HL-60 (cell line): Measurements from ENCODE around the gene WRNIP1.

ENCODE experiments used
- DNase-seq, 2 experiments: peaks; one replicate each; pipeline ENCODE4 v3.0.0-alpha.2; 2010 to 2020; ENCODE audit warnings: low read depth in 1 of 2, low spot score in 1 of 2
- H3K27ac ChIP-seq: fragments of 250-450 bp; sonication (Bioruptor Pico); replicated peaks from 2 replicates; pipeline ENCODE4 v1.5.1; 2020; ENCODE audit warnings: mild to moderate bottlenecking, moderate library complexity
- H3K27me3 ChIP-seq: fragments of 250-450 bp; sonication (Bioruptor Pico); 2 replicates; pipeline ENCODE4 v1.5.1; 2021; ENCODE audit warnings: mild to moderate bottlenecking, moderate library complexity; ENCODE audit not compliant: insufficient read depth, poor library complexity, severe bottlenecking
- H3K4me3 ChIP-seq: replicated peaks from 2 replicates; pipeline ENCODE4 v1.5.1; 2011; ENCODE audit warnings: mild to moderate bottlenecking, control low read depth, low read length; ENCODE audit not compliant: insufficient read depth
- GABPA ChIP-seq: IDR thresholded peaks from 2 replicates; pipeline ENCODE4 v1.6.1; 2012; ENCODE audit warnings: low read depth
- POLR2AphosphoS5 ChIP-seq: IDR thresholded peaks from 2 replicates; pipeline ENCODE4 v1.6.1; 2012; ENCODE audit warnings: low read depth
- SPI1 ChIP-seq: IDR thresholded peaks from 2 replicates; pipeline ENCODE4 v1.6.1; 2012; ENCODE audit warnings: low read depth, mild to moderate bottlenecking, borderline replicate concordance
- TF ChIP-seq, protein P1 (sequence below): IDR thresholded peaks from one replicate; pipeline ENCODE4 v1.5.1; 2011; ENCODE audit warnings: low read length, control low read depth, inconsistent platforms; ENCODE audit not compliant: insufficient read depth
- TF ChIP-seq, protein P2 (sequence below): IDR thresholded peaks from 2 replicates; pipeline ENCODE4 v1.6.1; 2012; ENCODE audit warnings: low read depth; ENCODE audit not compliant: insufficient replicate concordance

The WRNIP1 gene

GRCh38 chr6:2718334-2719092, 46.7 kb upstream of the WRNIP1 start:
- no peak for TF ChIP-seq POLR2AphosphoS5
- H3K27ac ChIP-seq: 0 out of 2 replicates have a peak overlapping the region, but pooled peaks have one; percentile 9
- DNase-seq: no peak
- no peak overlapping the region for H3K4me3 ChIP-seq
- no peaks in the 10 kb centered on the region for H3K27me3 ChIP-seq

DNA sequence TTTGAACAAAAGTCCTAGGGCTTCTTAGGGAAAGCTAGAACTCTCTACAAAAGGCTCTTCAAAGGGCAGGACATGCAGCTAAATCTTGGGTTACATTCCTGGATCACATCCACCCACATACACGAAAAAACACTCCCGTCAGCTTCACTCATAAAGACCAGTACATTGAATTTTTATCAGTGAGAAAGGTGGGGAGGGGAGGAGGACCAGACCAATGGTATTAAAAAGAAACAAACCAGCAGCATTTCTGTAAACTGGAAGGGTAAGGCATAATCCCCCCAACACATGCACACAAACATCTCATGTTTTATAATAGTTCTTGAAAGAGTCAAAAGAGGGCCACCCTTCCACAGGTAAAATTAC, 46.1 kb upstream of the WRNIP1 start:
- TF ChIP-seq, protein P1, sequence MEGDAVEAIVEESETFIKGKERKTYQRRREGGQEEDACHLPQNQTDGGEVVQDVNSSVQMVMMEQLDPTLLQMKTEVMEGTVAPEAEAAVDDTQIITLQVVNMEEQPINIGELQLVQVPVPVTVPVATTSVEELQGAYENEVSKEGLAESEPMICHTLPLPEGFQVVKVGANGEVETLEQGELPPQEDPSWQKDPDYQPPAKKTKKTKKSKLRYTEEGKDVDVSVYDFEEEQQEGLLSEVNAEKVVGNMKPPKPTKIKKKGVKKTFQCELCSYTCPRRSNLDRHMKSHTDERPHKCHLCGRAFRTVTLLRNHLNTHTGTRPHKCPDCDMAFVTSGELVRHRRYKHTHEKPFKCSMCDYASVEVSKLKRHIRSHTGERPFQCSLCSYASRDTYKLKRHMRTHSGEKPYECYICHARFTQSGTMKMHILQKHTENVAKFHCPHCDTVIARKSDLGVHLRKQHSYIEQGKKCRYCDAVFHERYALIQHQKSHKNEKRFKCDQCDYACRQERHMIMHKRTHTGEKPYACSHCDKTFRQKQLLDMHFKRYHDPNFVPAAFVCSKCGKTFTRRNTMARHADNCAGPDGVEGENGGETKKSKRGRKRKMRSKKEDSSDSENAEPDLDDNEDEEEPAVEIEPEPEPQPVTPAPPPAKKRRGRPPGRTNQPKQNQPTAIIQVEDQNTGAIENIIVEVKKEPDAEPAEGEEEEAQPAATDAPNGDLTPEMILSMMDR: no peak
- TF ChIP-seq, protein P2, sequence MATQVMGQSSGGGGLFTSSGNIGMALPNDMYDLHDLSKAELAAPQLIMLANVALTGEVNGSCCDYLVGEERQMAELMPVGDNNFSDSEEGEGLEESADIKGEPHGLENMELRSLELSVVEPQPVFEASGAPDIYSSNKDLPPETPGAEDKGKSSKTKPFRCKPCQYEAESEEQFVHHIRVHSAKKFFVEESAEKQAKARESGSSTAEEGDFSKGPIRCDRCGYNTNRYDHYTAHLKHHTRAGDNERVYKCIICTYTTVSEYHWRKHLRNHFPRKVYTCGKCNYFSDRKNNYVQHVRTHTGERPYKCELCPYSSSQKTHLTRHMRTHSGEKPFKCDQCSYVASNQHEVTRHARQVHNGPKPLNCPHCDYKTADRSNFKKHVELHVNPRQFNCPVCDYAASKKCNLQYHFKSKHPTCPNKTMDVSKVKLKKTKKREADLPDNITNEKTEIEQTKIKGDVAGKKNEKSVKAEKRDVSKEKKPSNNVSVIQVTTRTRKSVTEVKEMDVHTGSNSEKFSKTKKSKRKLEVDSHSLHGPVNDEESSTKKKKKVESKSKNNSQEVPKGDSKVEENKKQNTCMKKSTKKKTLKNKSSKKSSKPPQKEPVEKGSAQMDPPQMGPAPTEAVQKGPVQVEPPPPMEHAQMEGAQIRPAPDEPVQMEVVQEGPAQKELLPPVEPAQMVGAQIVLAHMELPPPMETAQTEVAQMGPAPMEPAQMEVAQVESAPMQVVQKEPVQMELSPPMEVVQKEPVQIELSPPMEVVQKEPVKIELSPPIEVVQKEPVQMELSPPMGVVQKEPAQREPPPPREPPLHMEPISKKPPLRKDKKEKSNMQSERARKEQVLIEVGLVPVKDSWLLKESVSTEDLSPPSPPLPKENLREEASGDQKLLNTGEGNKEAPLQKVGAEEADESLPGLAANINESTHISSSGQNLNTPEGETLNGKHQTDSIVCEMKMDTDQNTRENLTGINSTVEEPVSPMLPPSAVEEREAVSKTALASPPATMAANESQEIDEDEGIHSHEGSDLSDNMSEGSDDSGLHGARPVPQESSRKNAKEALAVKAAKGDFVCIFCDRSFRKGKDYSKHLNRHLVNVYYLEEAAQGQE: no peak
- TF ChIP-seq SPI1 (no peak), GABPA (no peak), POLR2AphosphoS5 (no peak)
- DNase-seq: no peak
- Histone ChIP-seq H3K27me3 (no peaks in the 10 kb centered on the region), H3K27ac (0 out of 2 replicates have a peak overlapping the region, but pooled peaks have one; percentile 9), H3K4me3 (no peak overlapping the region)

DNA sequence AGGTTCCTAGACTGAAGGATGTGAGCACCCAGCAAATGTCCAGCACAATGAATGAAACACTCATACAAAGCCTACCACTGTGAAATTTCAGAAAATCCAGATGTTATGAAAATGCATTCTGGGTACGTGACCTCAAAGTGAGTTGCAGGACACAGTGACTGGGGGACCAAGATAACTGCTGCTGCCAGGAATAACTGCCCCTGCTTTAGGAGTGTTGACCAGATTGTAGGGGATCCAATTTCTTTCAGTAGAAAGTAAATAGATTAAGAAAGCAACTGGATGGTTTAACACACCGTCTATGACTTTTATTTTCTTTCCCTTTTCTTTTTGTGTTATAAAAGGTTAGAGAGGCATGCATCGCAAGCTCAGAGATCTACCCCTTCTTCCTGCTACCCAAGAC, 44.0 kb upstream of the WRNIP1 start:
- Histone ChIP-seq H3K27ac (no peak overlapping the region), H3K4me3 (no peak overlapping the region), H3K27me3 (no peaks in the 10 kb centered on the region)
- TF ChIP-seq SPI1 (no peak), POLR2AphosphoS5 (no peak), GABPA (no peak)
- TF ChIP-seq, protein P2: no peak
- TF ChIP-seq, protein P1: no peak
- no peak for DNase-seq

GRCh38 chr6:2725364-2725988, 39.7 kb upstream of the WRNIP1 start:
- no peak overlapping the region for H3K27ac ChIP-seq
- no peaks in the 10 kb centered on the region for H3K27me3 ChIP-seq
- DNase-seq: no peak
- TF ChIP-seq, protein P2: no peak
- TF ChIP-seq, protein P1: no peak
- TF ChIP-seq GABPA: no peak
- no peak for TF ChIP-seq SPI1
- TF ChIP-seq POLR2AphosphoS5: no peak
- H3K4me3 ChIP-seq: no peak overlapping the region
